Activated B cell treated with CpG ODN at 0.5 μM for 24 hours (primary cell): ENCODE results near the gene MAP1LC3A. TPM values are rescaled to one million over a fixed set of nuclear protein-coding genes. Genes with fewer than 3 reads are reported as not detected.
A peak's percentile ranks its signal among the peaks of the same experiment; 100 is the strongest.

Experiments used
- ATAC-seq: fragments of 200-7000 bp; cut with Tn5 transposase; one replicate; pipeline ENCODE4 v1.10.0; 2021; ENCODE audit warnings: low read depth, mild to moderate bottlenecking, moderate library complexity
- CTCF ChIA-PET: fragments of 350-600 bp; sonication (Branson Sonifier 250); formaldehyde crosslinking; loops from one replicate; lab custom pipeline; 2021; ENCODE audit warnings: antibody characterized with exemption; lab: Charles Lee
- POLR2A ChIA-PET: fragments of 350-600 bp; sonication (Branson Sonifier 250); formaldehyde crosslinking; loops from one replicate; lab custom pipeline; 2021; ENCODE audit warnings: antibody characterized with exemption; lab: Charles Lee
- DNase-seq: peaks from one replicate; pipeline ENCODE4 v3.0.0; 2022
- H3K27ac Mint-ChIP-seq: one replicate; pipeline ENCODE4 v1.8.0; 2020; ENCODE audit warnings: mixed read lengths
- H3K27me3 Mint-ChIP-seq: one replicate; pipeline ENCODE4 v1.8.0; 2021; ENCODE audit warnings: mixed read lengths
- H3K36me3 Mint-ChIP-seq: one replicate; pipeline ENCODE4 v1.8.0; 2021; ENCODE audit warnings: low read depth, mixed read lengths
- H3K4me1 Mint-ChIP-seq: one replicate; pipeline ENCODE4 v1.8.0; 2021; ENCODE audit warnings: mixed read lengths
- H3K4me3 Mint-ChIP-seq: one replicate; pipeline ENCODE4 v1.8.0; 2020; ENCODE audit warnings: mild to moderate bottlenecking, mixed read lengths
- H3K9me3 Mint-ChIP-seq: one replicate; pipeline ENCODE4 v1.8.0; 2020; ENCODE audit warnings: mixed read lengths
- CTCF ChIP-seq: fragments of 200-600 bp; IDR thresholded peaks from one replicate; pipeline ENCODE4 v1.8.0; 2022; ENCODE audit warnings: antibody characterized with exemption, mild to moderate bottlenecking
- intact Hi-C: fragments of 100-400 bp; cut with micrococcal nuclease; formaldehyde crosslinking; loops from one replicate; pipeline ENCODE4 v1.15.1; 2024
- total RNA-seq: library from RNA; stranded (reverse); gene quantifications from 2 replicates; pipeline ENCODE4 v1.2.3, GENCODE V29; 2022

Gene MAP1LC3A
- total RNA-seq, 1 donor from 2014 or later, result 1.6 TPM

GRCh38 chr20:34578025-34578424 is 19.5 kb downstream of the MAP1LC3A start:
- H3K27me3 Mint-ChIP-seq, result no peaks in the 10 kb centered on the region
- DNase-seq (no peak), ATAC-seq (no peak)
- H3K36me3 Mint-ChIP-seq, result peaks cover 39% of the 10 kb centered on the region
- intact Hi-C loops, result no loop called here
- H3K4me1 Mint-ChIP-seq, result peaks cover 36% of the 10 kb centered on the region
- ChIA-PET POLR2A (no interaction called here), CTCF (no interaction called here)
- TF ChIP-seq CTCF, result no peak
- H3K4me3 Mint-ChIP-seq, result no peak overlapping the region
- H3K27ac Mint-ChIP-seq, result no peak overlapping the region
- H3K9me3 Mint-ChIP-seq, result peaks cover 5% of the 10 kb centered on the region

DNA sequence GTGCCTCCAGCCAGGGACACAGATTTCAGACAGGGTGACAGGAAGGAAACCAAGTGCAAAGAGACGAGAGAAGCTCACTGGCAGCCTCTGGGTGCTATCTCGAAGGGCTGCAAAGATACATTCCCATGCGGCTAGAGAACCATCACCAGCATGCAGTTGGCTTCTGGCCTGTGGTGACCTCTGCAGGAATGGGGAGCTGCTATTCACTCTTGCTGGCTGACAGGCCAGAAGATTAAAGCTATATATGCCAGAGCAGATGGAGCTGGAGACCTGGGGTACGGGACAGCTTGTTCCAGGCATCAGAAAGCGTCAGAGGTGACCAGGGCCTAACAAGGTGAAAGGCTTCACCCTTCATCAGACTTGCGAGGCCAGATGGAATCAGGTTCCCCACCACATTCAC is 20.0 kb downstream of the MAP1LC3A start:
- intact Hi-C loops, result no loop called here
- Mint-ChIP-seq H3K9me3 (peaks cover 5% of the 10 kb centered on the region), H3K4me3 (no peak overlapping the region), H3K4me1 (peaks cover 36% of the 10 kb centered on the region), H3K27ac (no peak overlapping the region), H3K27me3 (no peaks in the 10 kb centered on the region), H3K36me3 (peaks cover 38% of the 10 kb centered on the region)
- POLR2A ChIA-PET, result no interaction called here
- DNase-seq (no peak), ATAC-seq (no peak)
- no peak for TF ChIP-seq CTCF
- CTCF ChIA-PET, result interaction anchor here (1.0 kb wide), 1 partner anchor 192 kb away, joined by 3 read pairs; no protein-coding TSS in a partner anchor

DNA sequence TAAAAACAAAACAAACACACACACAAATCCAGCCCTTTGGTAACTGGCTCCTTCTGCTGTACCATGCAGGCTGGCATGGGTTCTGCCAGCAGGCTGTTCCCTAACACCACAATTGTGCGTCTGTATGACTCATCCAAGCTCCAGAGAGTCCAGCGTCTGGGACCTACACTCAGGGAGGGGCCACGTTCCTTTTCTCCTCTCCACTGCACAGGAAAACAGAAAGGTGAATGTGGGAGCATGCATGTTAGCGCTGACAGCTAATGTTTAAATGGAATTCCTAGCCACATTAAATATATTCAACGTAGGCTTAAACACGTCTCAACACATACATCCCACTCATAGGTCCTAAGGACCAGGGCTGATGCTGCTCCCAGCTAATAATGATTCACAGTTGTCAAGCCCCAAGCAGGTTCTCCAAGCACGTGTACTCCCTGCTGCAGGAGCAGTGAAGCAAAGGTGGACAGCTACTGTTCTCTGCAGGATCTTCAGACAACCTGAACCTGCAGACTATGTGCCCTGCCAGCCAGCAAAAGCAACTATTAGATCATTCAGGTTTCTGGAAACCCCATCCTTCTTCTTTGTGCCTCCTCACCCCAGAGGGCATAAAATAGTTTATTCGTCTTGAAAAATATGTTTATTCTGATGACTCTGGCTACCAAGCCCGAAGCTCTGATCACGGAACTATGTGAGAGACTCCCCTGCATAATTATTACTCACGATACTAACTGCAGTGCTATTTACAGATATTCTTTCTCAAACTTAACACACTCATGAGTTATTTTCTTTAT is 20.9 kb downstream of the MAP1LC3A start:
- ChIA-PET CTCF (interaction anchor here (1.0 kb wide), 2 partner anchors 191 to 256 kb away, joined by 3 to 4 read pairs; no protein-coding TSS in a partner anchor), POLR2A (no interaction called here)
- peaks cover 36% of the 10 kb centered on the region for H3K36me3 Mint-ChIP-seq
- no peaks in the 10 kb centered on the region for H3K27me3 Mint-ChIP-seq
- intact Hi-C loops, result no loop called here
- peaks cover 36% of the 10 kb centered on the region for H3K4me1 Mint-ChIP-seq
- DNase-seq (no peak), ATAC-seq (no peak)
- TF ChIP-seq CTCF, result no peak
- H3K9me3 Mint-ChIP-seq, result peaks cover 5% of the 10 kb centered on the region
- H3K27ac Mint-ChIP-seq, result peak overlapping the region; percentile 73
- no peak overlapping the region for H3K4me3 Mint-ChIP-seq

- ChIA-PET CTCF (interaction anchor here (1.0 kb wide), 1 partner anchor 255 kb away, joined by 4 read pairs; no protein-coding TSS in a partner anchor), POLR2A (no interaction called here)
- Mint-ChIP-seq H3K9me3 (peaks cover 5% of the 10 kb centered on the region), H3K4me3 (peak overlapping the region; percentile 28), H3K4me1 (peaks cover 36% of the 10 kb centered on the region), H3K27me3 (no peaks in the 10 kb centered on the region), H3K27ac (peak overlapping the region; percentile 73), H3K36me3 (peaks cover 36% of the 10 kb centered on the region)
- DNase-seq, result no peak
- ATAC-seq, result peak; percentile 68
- TF ChIP-seq CTCF, result no peak
- intact Hi-C loops, result no loop called here
Observed at GRCh38 chr20:34579979-34580940, 21.7 kb downstream of the MAP1LC3A start.
